Neural progenitor cell (in vitro differentiated cells): Measurements from ENCODE around the gene ABCC6. TPM values are rescaled to one million over a fixed set of nuclear protein-coding genes. Genes with fewer than 3 reads are reported as not detected.

Experiments
- DNase-seq: peaks from one replicate; pipeline ENCODE4 v3.0.0-alpha.2; 2016; ENCODE audit warnings: low spot score
- H2AFZ ChIP-seq: fragments of 200-600 bp; sonication (generic); replicated peaks from 2 replicates; pipeline ENCODE4 v1.6.1; 2016; ENCODE audit warnings: antibody characterized with exemption
- H3F3A ChIP-seq: fragments of 200-600 bp; sonication (generic); 2 replicates; pipeline ENCODE4 v1.6.1; 2016; ENCODE audit warnings: antibody characterized with exemption, low read depth
- H3K27ac ChIP-seq: fragments of 200-600 bp; sonication (generic); 2 replicates; pipeline ENCODE4 v1.5.1; 2016; ENCODE audit warnings: mild to moderate bottlenecking
- H3K27me3 ChIP-seq: fragments of 200-600 bp; sonication (generic); 2 replicates; pipeline ENCODE4 v1.6.1; 2016; ENCODE audit warnings: mild to moderate bottlenecking, moderate library complexity
- H3K36me3 ChIP-seq: fragments of 200-600 bp; sonication (generic); 2 replicates; pipeline ENCODE4 v1.5.1; 2016
- H3K4me1 ChIP-seq: fragments of 200-600 bp; sonication (generic); 2 replicates; pipeline ENCODE4 v1.6.1; 2016; ENCODE audit warnings: mixed run types
- H3K4me2 ChIP-seq: fragments of 200-600 bp; sonication (generic); 2 replicates; pipeline ENCODE4 v1.6.1; 2016
- H3K4me3 ChIP-seq: fragments of 200-600 bp; sonication (generic); 2 replicates; pipeline ENCODE4 v1.5.1; 2016
- H3K79me2 ChIP-seq: fragments of 200-600 bp; sonication (generic); 2 replicates; pipeline ENCODE4 v1.6.1; 2016; ENCODE audit warnings: low read depth
- H3K9ac ChIP-seq: fragments of 200-600 bp; sonication (generic); 2 replicates; pipeline ENCODE4 v1.6.1; 2016
- H3K9me3 ChIP-seq: fragments of 200-600 bp; sonication (generic); 2 replicates; pipeline ENCODE4 v1.5.1; 2016; ENCODE audit warnings: low read depth
- H4K20me1 ChIP-seq: fragments of 200-600 bp; sonication (generic); 2 replicates; pipeline ENCODE4 v1.6.1; 2016; ENCODE audit warnings: low read depth
- H3K27ac Mint-ChIP-seq: 3 replicates; pipeline ENCODE4 v1.8.0; 2021; ENCODE audit warnings: mixed read lengths
- H3K27me3 Mint-ChIP-seq: 2 replicates; pipeline ENCODE4 v1.8.0; 2022; ENCODE audit warnings: low read depth, mild to moderate bottlenecking, inconsistent platforms, moderate library complexity, mixed read lengths; ENCODE audit not compliant: insufficient read depth
- H3K36me3 Mint-ChIP-seq: 3 replicates; pipeline ENCODE4 v1.8.0; 2021; ENCODE audit warnings: mixed read lengths
- H3K4me1 Mint-ChIP-seq: 3 replicates; pipeline ENCODE4 v1.8.0; 2021; ENCODE audit warnings: mixed read lengths
- H3K4me3 Mint-ChIP-seq: 3 replicates; pipeline ENCODE4 v1.8.0; 2021; ENCODE audit warnings: mild to moderate bottlenecking, moderate library complexity, mixed read lengths
- H3K9me3 Mint-ChIP-seq: 3 replicates; pipeline ENCODE4 v1.8.0; 2020; ENCODE audit warnings: mixed read lengths
- CTCF ChIP-seq: fragments of 200-600 bp; sonication (generic); IDR thresholded peaks from 2 replicates; pipeline ENCODE4 v1.5.1; 2017; ENCODE audit warnings: antibody characterized with exemption, mild to moderate bottlenecking
- EZH2 ChIP-seq: fragments of 200-600 bp; sonication (generic); IDR thresholded peaks from 2 replicates; pipeline ENCODE4 v1.6.1; 2017; ENCODE audit warnings: antibody characterized with exemption, mild to moderate bottlenecking, moderate library complexity
- EZH2phosphoT487 ChIP-seq: fragments of 200-600 bp; sonication (generic); IDR thresholded peaks from 2 replicates; pipeline ENCODE4 v1.6.1; 2017; ENCODE audit warnings: antibody characterized with exemption
- total RNA-seq: library from RNA; depleted of rRNA; stranded (reverse); fragments of >200 nt; gene quantifications from 2 replicates; pipeline ENCODE4 v1.2.3, GENCODE V29; 2015; ENCODE audit warnings: low replicate concordance

The ABCC6 gene
- total RNA-seq, 1 donor from 2014 or later: 0.79 TPM

DNA sequence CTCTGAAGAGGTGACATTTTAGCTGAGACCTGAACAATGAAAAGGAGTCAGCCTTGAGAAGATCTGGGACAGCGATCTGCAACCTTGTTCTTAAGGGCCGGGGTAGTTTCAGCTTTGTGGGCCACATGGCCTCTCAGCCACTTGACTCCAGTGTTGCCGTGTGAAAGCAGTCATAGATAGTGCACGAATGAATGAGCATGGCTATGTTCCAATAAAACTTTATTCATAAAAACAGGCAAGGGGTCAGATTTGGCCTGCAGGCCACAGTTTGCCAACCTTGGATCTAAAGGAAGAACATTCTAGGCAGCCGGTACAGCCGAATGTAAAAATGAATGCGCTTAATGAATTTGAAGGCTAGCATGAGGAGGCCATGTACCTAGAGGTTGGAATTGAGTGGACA is 83.5 kb downstream of the ABCC6 start:
- H3K36me3 Mint-ChIP-seq: peaks cover 19% of the 10 kb centered on the region
- H3K4me3 ChIP-seq: no peak overlapping the region
- no peak overlapping the region for H3K27ac ChIP-seq
- H3K27me3 Mint-ChIP-seq: peaks cover 5% of the 10 kb centered on the region
- H3K4me1 Mint-ChIP-seq: no peaks in the 10 kb centered on the region
- no peak overlapping the region for H3K27ac Mint-ChIP-seq
- H3K36me3 ChIP-seq: no peaks in the 10 kb centered on the region
- no peaks in the 10 kb centered on the region for H3K27me3 ChIP-seq
- H3F3A ChIP-seq: no peaks in the 10 kb centered on the region
- no peaks in the 10 kb centered on the region for H3K9me3 ChIP-seq
- H3K9ac ChIP-seq: no peak overlapping the region
- peaks cover 3% of the 10 kb centered on the region for H4K20me1 ChIP-seq
- H3K9me3 Mint-ChIP-seq: no peaks in the 10 kb centered on the region
- no peaks in the 10 kb centered on the region for H3K79me2 ChIP-seq
- H3K4me2 ChIP-seq: no peak overlapping the region
- no peak overlapping the region for H2AFZ ChIP-seq
- H3K4me1 ChIP-seq: no peaks in the 10 kb centered on the region
- H3K4me3 Mint-ChIP-seq: no peak overlapping the region
- no peak for DNase-seq
- TF ChIP-seq CTCF (no peak), EZH2phosphoT487 (no peak), EZH2 (no peak)

DNA sequence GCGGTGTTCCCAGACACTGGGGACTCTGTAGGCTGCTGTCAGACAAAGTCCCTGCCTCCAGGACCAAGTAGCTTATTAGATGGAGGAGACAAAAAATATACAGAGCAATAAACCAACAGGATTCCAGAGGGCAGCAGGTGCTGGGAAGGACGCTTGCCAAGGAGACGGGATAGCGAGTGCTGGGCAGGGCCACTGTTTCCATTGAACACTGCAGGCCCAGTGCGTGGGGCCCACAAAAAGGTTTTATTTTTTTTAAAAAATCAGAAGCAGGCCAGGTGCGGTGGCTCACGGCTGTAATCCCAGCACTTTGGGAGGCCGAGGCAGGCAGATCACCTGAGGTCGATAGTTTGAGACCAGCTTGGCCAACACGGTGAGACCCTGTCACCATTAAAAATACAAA is 84.2 kb downstream of the ABCC6 start:
- Histone ChIP-seq H4K20me1 (peaks cover 3% of the 10 kb centered on the region), H3K4me1 (no peaks in the 10 kb centered on the region), H3K9ac (no peak overlapping the region), H3K27me3 (no peaks in the 10 kb centered on the region), H3K79me2 (no peaks in the 10 kb centered on the region), H3K4me2 (no peak overlapping the region), H3K36me3 (no peaks in the 10 kb centered on the region), H3K9me3 (no peaks in the 10 kb centered on the region), H3K27ac (no peak overlapping the region), H3K4me3 (no peak overlapping the region), H2AFZ (no peak overlapping the region), H3F3A (no peaks in the 10 kb centered on the region)
- peaks cover 4% of the 10 kb centered on the region for H3K27me3 Mint-ChIP-seq
- no peaks in the 10 kb centered on the region for H3K9me3 Mint-ChIP-seq
- H3K4me1 Mint-ChIP-seq: no peaks in the 10 kb centered on the region
- no peak overlapping the region for H3K27ac Mint-ChIP-seq
- DNase-seq: no peak
- peaks cover 20% of the 10 kb centered on the region for H3K36me3 Mint-ChIP-seq
- no peak for TF ChIP-seq EZH2phosphoT487
- TF ChIP-seq EZH2: no peak
- no peak for TF ChIP-seq CTCF
- no peak overlapping the region for H3K4me3 Mint-ChIP-seq

- Histone ChIP-seq H3K4me3 (no peak overlapping the region), H3K4me1 (no peaks in the 10 kb centered on the region), H2AFZ (no peak overlapping the region), H3F3A (no peaks in the 10 kb centered on the region), H3K9me3 (no peaks in the 10 kb centered on the region), H3K36me3 (no peaks in the 10 kb centered on the region), H3K27ac (no peak overlapping the region), H3K79me2 (no peaks in the 10 kb centered on the region), H3K4me2 (no peak overlapping the region), H3K27me3 (no peaks in the 10 kb centered on the region), H3K9ac (no peak overlapping the region), H4K20me1 (no peaks in the 10 kb centered on the region)
- Mint-ChIP-seq H3K4me1 (no peaks in the 10 kb centered on the region), H3K36me3 (peaks cover 26% of the 10 kb centered on the region), H3K27me3 (peaks cover 4% of the 10 kb centered on the region), H3K4me3 (no peak overlapping the region), H3K27ac (no peak overlapping the region), H3K9me3 (no peaks in the 10 kb centered on the region)
- TF ChIP-seq EZH2phosphoT487 (no peak), EZH2 (no peak), CTCF (no peak)
- DNase-seq: no peak
Observed at GRCh38 chr16:16138034-16138635, 85.2 kb downstream of the ABCC6 start.
